Stomach (tissue), 4 donors: ENCODE results near the gene SYNPR.

Source experiments
- POLR2A ChIP-seq, 4 donors: fragments of 450-650 bp; IDR thresholded peaks; one replicate each; pipeline ENCODE4 v1.6.1; 2016; ENCODE audit warnings: antibody characterized with exemption in 4 of 4, control low read depth in 2 of 4, mild to moderate bottlenecking in 1 of 4, moderate library complexity in 1 of 4
- POLR2AphosphoS5 ChIP-seq, 3 donors: sonication (generic); formaldehyde crosslinking; IDR thresholded peaks; one replicate each; pipeline ENCODE4 v1.6.1; 2016; ENCODE audit warnings: antibody characterized with exemption in 3 of 3
- TF ChIP-seq, protein P1 (sequence below), 7 experiments: fragments of 450-650 bp in 4 of 7; fragments of 200-600 bp in 3 of 7; sonication (generic) in 3 of 7; IDR thresholded peaks; one replicate each; pipeline ENCODE4 v1.5.1; 2016 to 2019; ENCODE audit warnings: antibody characterized with exemption in 7 of 7, control low read depth in 2 of 7, mild to moderate bottlenecking in 1 of 7

DNA sequence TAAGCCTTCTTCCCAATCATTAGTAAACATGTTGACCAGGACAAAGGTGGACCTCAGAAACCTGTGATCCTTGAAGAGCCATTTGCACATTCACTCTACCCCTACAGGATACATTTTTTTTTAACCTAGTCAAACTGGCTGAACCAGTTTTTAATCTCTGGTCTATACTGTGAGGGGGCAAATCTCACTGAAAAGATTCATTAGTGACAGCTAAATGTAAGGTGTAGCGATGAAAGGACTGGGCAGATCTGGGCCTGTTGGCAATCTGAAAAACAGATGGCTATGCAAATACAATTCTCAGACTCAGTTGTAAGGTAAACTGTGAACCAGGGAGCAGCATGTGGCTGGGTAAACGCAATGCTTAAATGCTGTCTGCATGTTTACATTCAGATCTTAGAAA lies 298.7 kb downstream of the SYNPR start:
- TF ChIP-seq, protein P1, sequence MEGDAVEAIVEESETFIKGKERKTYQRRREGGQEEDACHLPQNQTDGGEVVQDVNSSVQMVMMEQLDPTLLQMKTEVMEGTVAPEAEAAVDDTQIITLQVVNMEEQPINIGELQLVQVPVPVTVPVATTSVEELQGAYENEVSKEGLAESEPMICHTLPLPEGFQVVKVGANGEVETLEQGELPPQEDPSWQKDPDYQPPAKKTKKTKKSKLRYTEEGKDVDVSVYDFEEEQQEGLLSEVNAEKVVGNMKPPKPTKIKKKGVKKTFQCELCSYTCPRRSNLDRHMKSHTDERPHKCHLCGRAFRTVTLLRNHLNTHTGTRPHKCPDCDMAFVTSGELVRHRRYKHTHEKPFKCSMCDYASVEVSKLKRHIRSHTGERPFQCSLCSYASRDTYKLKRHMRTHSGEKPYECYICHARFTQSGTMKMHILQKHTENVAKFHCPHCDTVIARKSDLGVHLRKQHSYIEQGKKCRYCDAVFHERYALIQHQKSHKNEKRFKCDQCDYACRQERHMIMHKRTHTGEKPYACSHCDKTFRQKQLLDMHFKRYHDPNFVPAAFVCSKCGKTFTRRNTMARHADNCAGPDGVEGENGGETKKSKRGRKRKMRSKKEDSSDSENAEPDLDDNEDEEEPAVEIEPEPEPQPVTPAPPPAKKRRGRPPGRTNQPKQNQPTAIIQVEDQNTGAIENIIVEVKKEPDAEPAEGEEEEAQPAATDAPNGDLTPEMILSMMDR (IDR thresholded peaks at IDR 0.05) = no peak
- TF ChIP-seq POLR2AphosphoS5 (IDR thresholded peaks at IDR 0.05) = peak in 2 of 3 donors; percentile 25 to 29
- TF ChIP-seq POLR2A (IDR thresholded peaks at IDR 0.05) = no peak
